HepG2 (cell line): ENCODE data around the gene PLXNA1. TPM values are rescaled to one million over a fixed set of nuclear protein-coding genes. Genes with fewer than 3 reads are reported as not detected.
A peak's percentile ranks its signal among the peaks of the same experiment; 100 is the strongest.

Experiments
- ATAC-seq: fragments of 200-7000 bp; cut with Tn5 transposase; 3 replicates; pipeline ENCODE4 v1.9.1; 2020; ENCODE audit warnings: mild to moderate bottlenecking, moderate library complexity
- BruUV-seq: library from RNA; stranded (reverse); fragments of 400-500 nt; replicated peaks from 2 replicates; lab custom pipeline; 2021; lab: Mats Ljungman, UMichigan
- CTCF ChIA-PET: fragments of 300-600 bp; formaldehyde crosslinking; extraction: SDS; loops from one replicate; lab custom pipeline; 2021; ENCODE audit warnings: low total read pairs, inconsistent platforms, low intra/inter-chr PET ratio; lab: Yijun Ruan, JAX
- POLR2A ChIA-PET: fragments of 350-600 bp; sonication (Branson Sonifier 250); formaldehyde crosslinking; loops from one replicate; lab custom pipeline; 2020; ENCODE audit warnings: antibody characterized with exemption, inconsistent platforms; lab: Yijun Ruan, JAX
- DNase-seq: peaks from one replicate; pipeline ENCODE4 v3.0.0-alpha.2; 2015; ENCODE audit warnings: low spot score
- FAIRE-seq: peaks from 3 replicates; lab custom pipeline; 2011; peaks lifted over from hg19 to GRCh38; lab: Jason Lieb, UNC
- H2AFZ ChIP-seq: one replicate; pipeline ENCODE4 v1.6.1; 2011; ENCODE audit warnings: low read length, inconsistent platforms
- H3K27ac ChIP-seq: fragments of 300-600 bp; 3 replicates; pipeline ENCODE4 v1.8.0; 2011; ENCODE audit warnings: mixed run types, mild to moderate bottlenecking, mixed read lengths, low read length, inconsistent platforms; ENCODE audit not compliant: insufficient read depth; ENCODE audit errors: extremely low read length
- H3K27me3 ChIP-seq, 2 experiments: fragments of 200-600 bp in 1 of 2; 2 replicates in 1 of 2; 3 replicates in 1 of 2; pipeline versions ENCODE4 v1.6.0 to v1.8.0; 2011; ENCODE audit warnings: low read length in 2 of 2, mild to moderate bottlenecking in 2 of 2, moderate library complexity in 2 of 2, inconsistent platforms in 1 of 2; ENCODE audit not compliant: insufficient read depth in 2 of 2, control insufficient read depth in 1 of 2
- H3K36me3 ChIP-seq, 2 experiments: fragments of 200-600 bp in 1 of 2; replicated peaks in 1 of 2; 2 replicates in 1 of 2; 3 replicates in 1 of 2; pipeline versions ENCODE4 v1.5.1 to v1.8.0; 2011; ENCODE audit warnings: low read length in 2 of 2, inconsistent platforms in 1 of 2; ENCODE audit not compliant: insufficient read depth in 2 of 2, control insufficient read depth in 1 of 2
- H3K4me1 ChIP-seq: 2 replicates; pipeline ENCODE4 v1.5.1; 2012; ENCODE audit warnings: low read length, inconsistent platforms; ENCODE audit not compliant: insufficient read depth
- H3K4me2 ChIP-seq: 2 replicates; pipeline ENCODE4 v1.6.0; 2011; ENCODE audit warnings: low read depth, low read length, inconsistent platforms
- H3K4me3 ChIP-seq, 3 experiments: fragments of 200-600 bp in 1 of 3; sonication (generic), shearing (Covaris generic) in 1 of 3; replicated peaks in 1 of 3; 2 replicates each; pipeline ENCODE4 v1.5.1; 2011 to 2016; ENCODE audit warnings: low read length in 3 of 3, inconsistent platforms in 2 of 3, low read depth in 2 of 3, mild to moderate bottlenecking in 2 of 3, control low read depth in 1 of 3, mixed read lengths in 1 of 3; ENCODE audit not compliant: insufficient read depth in 1 of 3
- H3K79me2 ChIP-seq: one replicate; pipeline ENCODE4 v1.6.1; 2011; ENCODE audit warnings: low read length, inconsistent platforms; ENCODE audit not compliant: insufficient read depth
- H3K9ac ChIP-seq: 2 replicates; pipeline ENCODE4 v1.6.0; 2011; ENCODE audit warnings: mild to moderate bottlenecking, low read depth, low read length, inconsistent platforms; ENCODE audit not compliant: insufficient read depth
- H3K9me3 ChIP-seq: 2 replicates; pipeline ENCODE4 v1.5.1; 2012; ENCODE audit warnings: mild to moderate bottlenecking, low read length
- H4K20me1 ChIP-seq: 2 replicates; pipeline ENCODE4 v1.6.0; 2011; ENCODE audit warnings: inconsistent platforms, mild to moderate bottlenecking, low read length, moderate library complexity; ENCODE audit not compliant: insufficient read depth
- AGO2 ChIP-seq: fragments of 200-400 bp; formaldehyde crosslinking; optimal IDR thresholded peaks from 2 replicates; pipeline ENCODE3; 2017; ENCODE audit warnings: mild to moderate bottlenecking, low read depth, low read length, moderate library complexity
- STAT6 ChIP-seq: sonication (generic); formaldehyde crosslinking; IDR thresholded peaks from 2 replicates; pipeline ENCODE4 v1.4.0; 2020; ENCODE audit warnings: missing genetic modification reagents, mild to moderate bottlenecking, borderline replicate concordance
- ZNF329 ChIP-seq: sonication (generic); formaldehyde crosslinking; IDR thresholded peaks from 2 replicates; pipeline ENCODE4 v1.9.0; 2021; ENCODE audit warnings: low read depth, mild to moderate bottlenecking, missing genetic modification reagents
- whole genome bisulfite sequencing: methylation state at CpG from one replicate; pipeline ENCODE4 v1.1.6; 2017; ENCODE audit warnings: low lambda C conversion rate; 5-methylcytosine and 5-hydroxymethylcytosine counted together
- in situ Hi-C: cut with HindIII; loops from 2 replicates; pipeline ENCODE4 v1.10.0; 2017; ENCODE audit warnings: low pct_unique_long_range_greater_than_20kb; ENCODE audit not compliant: extremely low pct_ligation_motif_present
- intact Hi-C: fragments of 100-400 bp; cut with micrococcal nuclease; formaldehyde crosslinking; loops from one replicate; pipeline ENCODE4 v1.10.0; 2022; ENCODE audit not compliant: unreplicated experiment
- polyA plus RNA-seq, 8 experiments: library from polyadenylated mRNA; depleted of rRNA in 3 of 8; stranded (reverse) in 7 of 8; unstranded in 1 of 8; fragments of >200 nt; fragmentation: Illumina TruSeq in 4 of 8; extraction: Trizol in 4 of 8; gene quantifications; 2 replicates each; pipeline versions ENCODE4 v1.2.1 to v1.2.3, GENCODE V29; 2011 to 2016; ENCODE audit warnings: low read depth in 4 of 8, missing spikeins in 1 of 8, mixed read lengths in 1 of 8; ENCODE audit not compliant: insufficient read depth in 1 of 8
- total RNA-seq, 5 experiments: library from RNA; depleted of rRNA; stranded (reverse); fragments of >200 nt; fragmentation: Illumina TruSeq; extraction: Trizol; gene quantifications; 2 replicates each; pipeline ENCODE4 v1.2.3, GENCODE V29; 2016; ENCODE audit warnings: low read depth in 1 of 5
- TF ChIP-seq, protein P1 (sequence below): sonication (generic); formaldehyde crosslinking; IDR thresholded peaks from 2 replicates; pipeline ENCODE4 v1.8.1; 2023; ENCODE audit warnings: mild to moderate bottlenecking, missing genetic modification reagents, borderline replicate concordance

Gene PLXNA1
- total and polyA plus RNA-seq, 2 of the 13 experiments (the other 11 are each of a cell fraction or from before 2014, with no cell fraction given) = 16.6 to 18.2 TPM

DNA sequence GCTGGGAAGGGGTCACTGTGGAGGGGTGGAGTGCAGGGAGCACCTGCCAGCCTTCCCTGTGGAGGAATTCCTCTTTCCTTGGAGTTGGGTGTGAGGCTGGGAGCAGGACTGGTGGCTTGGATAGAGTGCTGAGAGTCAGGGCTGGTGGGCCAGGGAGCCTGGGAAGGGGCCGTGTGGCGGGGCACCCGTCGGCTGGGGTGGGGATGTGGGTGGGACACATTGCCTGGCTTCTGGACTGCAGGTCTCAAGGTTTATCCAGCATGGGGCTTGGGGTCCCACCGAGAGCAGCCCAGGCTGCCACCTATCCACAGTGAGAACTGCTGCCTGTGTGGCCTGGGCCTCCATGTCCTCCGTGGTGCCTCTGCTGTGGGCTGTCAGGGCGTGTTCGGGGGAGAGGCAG is 4.7 kb downstream of the PLXNA1 start:
- Histone ChIP-seq H3K79me2 (peaks cover 15% of the 10 kb centered on the region), H3K27me3 (no peaks in the 10 kb centered on the region), H3K4me2 (no peak overlapping the region), H3K4me3 (no peak overlapping the region), H3K36me3 (peaks cover 16 to 21% of the 10 kb centered on the region in 2 experiments; a peak in 4 of 5 replicates), H4K20me1 (peaks cover 21% of the 10 kb centered on the region; the same call in 1 of the 2 replicates), H3K9ac (no peak overlapping the region), H3K27ac (no peak overlapping the region), H3K4me1 (peaks cover 12% of the 10 kb centered on the region), H2AFZ (no peak overlapping the region), H3K9me3 (no peaks in the 10 kb centered on the region)
- intact Hi-C loops (loop anchor here (10.0 kb wide), 2 partner anchors 313 to 557 kb away; no protein-coding TSS in a partner anchor), in situ Hi-C loops (no loop called here)
- ChIA-PET CTCF (no interaction called here), POLR2A (no interaction called here)
- WGBS = 93% methylated on average over 2 of the region's 8 CpGs
- no peak for FAIRE-seq
- no peak for ATAC-seq
- TF ChIP-seq, protein P1, sequence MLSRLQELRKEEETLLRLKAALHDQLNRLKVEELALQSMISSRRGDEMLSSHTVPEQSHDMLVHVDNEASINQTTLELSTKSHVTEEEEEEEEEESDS = no peak
- TF ChIP-seq AGO2 (peak; percentile 26), STAT6 (CRISPR knock-in tag) (no peak), ZNF329 (CRISPR knock-in tag) (no peak)
- BruUV-seq = no TSS peak
- DNase-seq = no peak
